ENCODE results near the gene FGF1. TPM values are rescaled to one million over a fixed set of nuclear protein-coding genes. Genes with fewer than 3 reads are reported as not detected.

Gene FGF1
- total and polyA plus RNA-seq, 7 donors = 0.60 to 5.4 (median 2.0) TPM

DNA sequence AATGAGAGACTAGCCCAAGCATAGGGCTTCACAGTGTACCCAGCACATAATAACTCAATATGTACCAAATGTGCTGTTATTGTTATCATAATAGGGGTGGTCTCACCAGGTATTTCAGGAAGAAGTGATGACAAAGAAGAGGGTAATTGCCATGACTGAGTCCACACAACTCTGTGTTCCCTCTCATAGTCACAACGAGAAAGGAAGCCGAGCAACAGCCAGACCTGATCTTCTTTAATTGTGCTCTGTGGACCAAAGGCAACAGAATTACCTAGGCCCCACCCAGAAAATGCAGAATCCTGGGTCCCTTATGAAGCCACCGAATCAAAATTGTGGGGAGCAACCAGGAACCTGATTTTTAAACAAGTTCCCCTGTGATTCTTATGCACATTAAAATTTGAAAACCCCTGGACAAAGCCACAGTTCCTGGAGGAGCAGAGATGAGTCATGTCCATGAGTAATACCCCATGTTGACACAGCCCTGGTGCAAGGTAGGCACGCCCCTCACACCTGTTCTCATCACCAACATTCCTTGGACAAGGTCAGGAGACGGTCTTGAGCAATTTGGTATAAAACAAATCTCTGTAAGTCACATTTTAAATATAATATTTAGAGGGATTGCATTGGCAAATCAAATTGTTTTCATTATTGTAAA is 5.2 kb downstream of the FGF1 start:
- intact Hi-C loops (cut with DNase I) = no loop called here
- H3K36me3 ChIP-seq = no peaks in the 10 kb centered on the region
- no peaks in the 10 kb centered on the region for H3K9me3 ChIP-seq
- 26 to 61% methylated on average over 5 of the region's 5 CpGs for WGBS, 2 donors
- no peak for TF ChIP-seq POLR2A (IDR thresholded peaks at IDR 0.05)
- TF ChIP-seq EP300 (IDR thresholded peaks at IDR 0.05) = no peak
- TF ChIP-seq POLR2AphosphoS5 (IDR thresholded peaks at IDR 0.05) = no peak
- no peak for TF ChIP-seq CTCF (IDR thresholded peaks at IDR 0.05)
- H3K4me1 ChIP-seq = peaks cover 0 to 20% (median 17%) of the 10 kb centered on the region in 4 donors
- H3K4me3 ChIP-seq = no peak overlapping the region
- H3K27me3 ChIP-seq = no peaks in the 10 kb centered on the region
- no peak for DNase-seq
- H3K27ac ChIP-seq = no peak overlapping the region

DNA sequence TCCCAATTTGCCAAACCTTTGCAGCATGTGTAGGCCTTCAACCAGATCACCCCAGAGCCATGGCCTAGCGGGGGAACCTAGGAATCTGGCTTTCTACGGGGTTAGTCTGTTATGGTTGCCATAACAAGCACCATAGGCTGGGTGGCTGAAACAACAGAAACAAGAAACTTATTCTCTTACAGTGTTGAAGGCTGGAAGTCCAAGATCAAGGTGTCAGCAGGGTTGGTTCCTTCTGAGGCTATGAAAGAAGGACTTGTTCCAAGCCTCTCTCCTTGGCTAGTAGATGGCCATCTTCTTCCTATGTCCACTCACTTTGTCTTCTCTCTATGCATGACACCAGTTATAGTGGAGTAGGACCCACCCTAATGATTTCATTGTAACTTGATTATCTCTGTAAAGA is 6.1 kb downstream of the FGF1 start:
- 98% methylated on average over 2 of the region's 2 CpGs for WGBS, 2 donors
- TF ChIP-seq CTCF (IDR thresholded peaks at IDR 0.05) (no peak), POLR2A (IDR thresholded peaks at IDR 0.05) (no peak), EP300 (IDR thresholded peaks at IDR 0.05) (no peak), POLR2AphosphoS5 (IDR thresholded peaks at IDR 0.05) (no peak)
- intact Hi-C loops (cut with DNase I) = no loop called here

GRCh38 chr5:142678529-142678928 is 7.4 kb downstream of the FGF1 start:
- Histone ChIP-seq H3K4me1 (no peaks in the 10 kb centered on the region), H3K9me3 (no peaks in the 10 kb centered on the region), H3K4me3 (no peak overlapping the region), H3K36me3 (no peaks in the 10 kb centered on the region), H3K27ac (no peak overlapping the region), H3K27me3 (no peaks in the 10 kb centered on the region)
- intact Hi-C loops (cut with DNase I) = no loop called here
- TF ChIP-seq POLR2AphosphoS5 (IDR thresholded peaks at IDR 0.05) = no peak
- TF ChIP-seq CTCF (IDR thresholded peaks at IDR 0.05) = no peak
- no peak for TF ChIP-seq POLR2A (IDR thresholded peaks at IDR 0.05)
- no peak for TF ChIP-seq EP300 (IDR thresholded peaks at IDR 0.05)
- no peak for DNase-seq
- WGBS, 2 donors = 97 to 98% methylated on average over 4 of the region's 4 CpGs

More for the DNA sequence above, 6.1 kb downstream of the FGF1 start:
- Histone ChIP-seq H3K4me3 (no peak overlapping the region), H3K27me3 (no peaks in the 10 kb centered on the region), H3K27ac (no peak overlapping the region), H3K9me3 (no peaks in the 10 kb centered on the region), H3K4me1 (peaks cover 0 to 10% (median 7%) of the 10 kb centered on the region in 4 donors), H3K36me3 (no peaks in the 10 kb centered on the region)
- no peak for DNase-seq

DNA sequence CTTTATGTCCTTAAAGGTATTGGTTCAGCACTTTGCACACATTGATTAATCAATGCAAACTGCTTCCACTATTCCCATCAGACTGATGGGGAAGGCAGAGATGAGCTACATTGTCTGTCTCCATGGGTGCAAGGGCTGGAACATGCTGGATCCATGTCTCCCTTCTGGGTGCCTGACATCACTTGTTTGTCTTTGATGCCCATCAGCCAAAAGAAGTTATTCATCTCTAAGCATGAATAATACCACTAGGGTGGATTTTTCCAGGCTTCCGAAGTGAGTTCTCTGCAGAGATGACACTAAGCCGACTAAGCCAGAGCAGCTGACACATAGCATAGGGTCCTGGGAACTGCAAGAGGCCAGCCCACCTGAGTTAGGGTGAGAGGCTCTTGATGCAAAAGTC is 8.7 kb downstream of the FGF1 start:
- H3K27ac ChIP-seq = no peak overlapping the region
- no peak overlapping the region for H3K4me3 ChIP-seq
- TF ChIP-seq EP300 (IDR thresholded peaks at IDR 0.05) = no peak
- TF ChIP-seq POLR2AphosphoS5 (IDR thresholded peaks at IDR 0.05) = no peak
- TF ChIP-seq POLR2A (IDR thresholded peaks at IDR 0.05) = no peak
- TF ChIP-seq CTCF (IDR thresholded peaks at IDR 0.05) = no peak
- H3K4me1 ChIP-seq = no peaks in the 10 kb centered on the region
- WGBS, 2 donors = 94 to 97% methylated on average over 2 of the region's 2 CpGs
- no peak for DNase-seq
- H3K9me3 ChIP-seq = no peaks in the 10 kb centered on the region
- no peaks in the 10 kb centered on the region for H3K36me3 ChIP-seq
- H3K27me3 ChIP-seq = no peaks in the 10 kb centered on the region
- intact Hi-C loops (cut with DNase I) = no loop called here

DNA sequence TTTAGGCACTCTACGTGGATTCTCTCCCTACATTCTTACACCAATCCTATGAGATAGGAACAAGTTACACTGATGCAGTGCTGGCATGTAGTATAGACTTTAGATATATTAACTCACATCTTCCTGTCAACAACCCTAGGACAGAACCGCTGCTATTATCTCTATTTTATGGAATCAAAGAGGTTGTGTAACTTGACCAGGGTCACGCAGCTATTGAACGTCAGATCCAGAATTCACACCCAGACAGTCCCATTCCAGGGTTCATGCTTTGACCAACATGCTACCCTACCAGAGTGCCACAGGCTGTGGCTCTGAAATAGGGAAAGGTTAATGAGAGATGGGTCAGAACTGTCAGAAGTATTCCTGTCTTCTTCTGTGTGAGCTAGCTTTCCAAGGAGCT is 9.6 kb downstream of the FGF1 start:
- Histone ChIP-seq H3K4me3 (no peak overlapping the region), H3K4me1 (peaks cover 0 to 9% (median 6%) of the 10 kb centered on the region in 4 donors), H3K27me3 (no peaks in the 10 kb centered on the region), H3K9me3 (no peaks in the 10 kb centered on the region), H3K36me3 (no peaks in the 10 kb centered on the region), H3K27ac (no peak overlapping the region)
- TF ChIP-seq CTCF (IDR thresholded peaks at IDR 0.05) (no peak), POLR2A (IDR thresholded peaks at IDR 0.05) (no peak), POLR2AphosphoS5 (IDR thresholded peaks at IDR 0.05) (no peak), EP300 (IDR thresholded peaks at IDR 0.05) (no peak)
- 73 to 83% methylated on average over 4 of the region's 4 CpGs for WGBS, 2 donors
- intact Hi-C loops (cut with DNase I) = no loop called here
- DNase-seq = no peak
